Measurements from ENCODE around the gene CPB1. TPM values are rescaled to one million over a fixed set of nuclear protein-coding genes. Genes with fewer than 3 reads are reported as not detected.

The CPB1 gene
- total RNA-seq, 1 donor from 2014 or later: not detected

- Histone ChIP-seq H3K27me3 (ENCODE audit: insufficient read depth, low read length) (no peaks in the 10 kb centered on the region), H3K9ac (ENCODE audit: low read length) (no peak overlapping the region), H3K27ac (ENCODE audit: low read depth, low read length) (no peak overlapping the region), H3K9me3 (ENCODE audit: insufficient read depth, low read depth, low read length) (no peaks in the 10 kb centered on the region), H3K36me3 (ENCODE audit: insufficient read depth, low read length) (no peaks in the 10 kb centered on the region), H2AFZ (ENCODE audit: low read depth, low read length) (no peak overlapping the region), H3K4me3 (ENCODE audit: insufficient read depth, low read depth, low read length) (no peak overlapping the region), H4K20me1 (ENCODE audit: insufficient read depth, low read length) (no peaks in the 10 kb centered on the region), H3K4me2 (ENCODE audit: low read length) (no peak overlapping the region), H3K79me2 (ENCODE audit: insufficient read depth, low read length) (no peaks in the 10 kb centered on the region), H3K4me1 (ENCODE audit: insufficient read depth, low read length) (peaks cover 4% of the 10 kb centered on the region)
- Mint-ChIP-seq H3K27me3 (ENCODE audit: low read depth, unreplicated experiment) (no peaks in the 10 kb centered on the region), H3K4me3 (ENCODE audit: unreplicated experiment) (no peak overlapping the region), H3K4me1 (ENCODE audit: low read depth, unreplicated experiment) (peaks cover 7% of the 10 kb centered on the region), H3K9me3 (ENCODE audit: unreplicated experiment) (no peaks in the 10 kb centered on the region), H3K36me3 (ENCODE audit: low read depth, unreplicated experiment) (no peaks in the 10 kb centered on the region), H3K27ac (ENCODE audit: unreplicated experiment) (no peak overlapping the region)
- no peak for DNase-seq (ENCODE audit: low read depth)
- FAIRE-seq: peak; percentile 20
- peak; percentile 70 for TF ChIP-seq CTCF (IDR thresholded peaks at IDR 0.05; ENCODE audit: insufficient read depth, low read depth, low read length)
- no peak for TF ChIP-seq EZH2 (IDR thresholded peaks at IDR 0.05; ENCODE audit: insufficient read depth, low read length)
These were observed 33.8 kb downstream of the CPB1 start for GRCh38 chr3:148861277-148861869.

GRCh38 chr3:148863297-148863696 lies 35.7 kb downstream of the CPB1 start:
- Mint-ChIP-seq H3K4me3 (ENCODE audit: unreplicated experiment) (no peak overlapping the region), H3K27me3 (ENCODE audit: low read depth, unreplicated experiment) (no peaks in the 10 kb centered on the region), H3K36me3 (ENCODE audit: low read depth, unreplicated experiment) (no peaks in the 10 kb centered on the region), H3K27ac (ENCODE audit: unreplicated experiment) (no peak overlapping the region), H3K4me1 (ENCODE audit: low read depth, unreplicated experiment) (peaks cover 8% of the 10 kb centered on the region), H3K9me3 (ENCODE audit: unreplicated experiment) (no peaks in the 10 kb centered on the region)
- no peaks in the 10 kb centered on the region for H3K79me2 ChIP-seq (ENCODE audit: insufficient read depth, low read length)
- peaks cover 7% of the 10 kb centered on the region for H3K4me1 ChIP-seq (ENCODE audit: insufficient read depth, low read length)
- FAIRE-seq: no peak
- H3K27me3 ChIP-seq (ENCODE audit: insufficient read depth, low read length): no peaks in the 10 kb centered on the region
- no peak overlapping the region for H3K27ac ChIP-seq (ENCODE audit: low read depth, low read length)
- H3K9ac ChIP-seq (ENCODE audit: low read length): no peak overlapping the region
- no peak overlapping the region for H2AFZ ChIP-seq (ENCODE audit: low read depth, low read length)
- DNase-seq (ENCODE audit: low read depth): no peak
- no peak overlapping the region for H3K4me2 ChIP-seq (ENCODE audit: low read length)
- no peak for TF ChIP-seq CTCF (IDR thresholded peaks at IDR 0.05; ENCODE audit: insufficient read depth, low read depth, low read length)
- TF ChIP-seq EZH2 (IDR thresholded peaks at IDR 0.05; ENCODE audit: insufficient read depth, low read length): no peak
- no peaks in the 10 kb centered on the region for H3K36me3 ChIP-seq (ENCODE audit: insufficient read depth, low read length)
- no peaks in the 10 kb centered on the region for H3K9me3 ChIP-seq (ENCODE audit: insufficient read depth, low read depth, low read length)
- H4K20me1 ChIP-seq (ENCODE audit: insufficient read depth, low read length): no peaks in the 10 kb centered on the region
- H3K4me3 ChIP-seq (ENCODE audit: insufficient read depth, low read depth, low read length): no peak overlapping the region

- no peak overlapping the region for H2AFZ ChIP-seq (ENCODE audit: low read depth, low read length)
These were observed 36.2 kb downstream of the CPB1 start for GRCh38 chr3:148863814-148864213.

More at GRCh38 chr3:148863814-148864213, 36.2 kb downstream of the CPB1 start:
- Histone ChIP-seq H3K4me3 (ENCODE audit: insufficient read depth, low read depth, low read length) (no peak overlapping the region), H3K4me1 (ENCODE audit: insufficient read depth, low read length) (peaks cover 7% of the 10 kb centered on the region), H3K36me3 (ENCODE audit: insufficient read depth, low read length) (no peaks in the 10 kb centered on the region), H3K4me2 (ENCODE audit: low read length) (no peak overlapping the region), H3K9ac (ENCODE audit: low read length) (no peak overlapping the region), H3K27ac (ENCODE audit: low read depth, low read length) (no peak overlapping the region), H4K20me1 (ENCODE audit: insufficient read depth, low read length) (no peaks in the 10 kb centered on the region), H3K27me3 (ENCODE audit: insufficient read depth, low read length) (no peaks in the 10 kb centered on the region), H3K9me3 (ENCODE audit: insufficient read depth, low read depth, low read length) (no peaks in the 10 kb centered on the region), H3K79me2 (ENCODE audit: insufficient read depth, low read length) (no peaks in the 10 kb centered on the region)
- no peaks in the 10 kb centered on the region for H3K9me3 Mint-ChIP-seq (ENCODE audit: unreplicated experiment)
- H3K27me3 Mint-ChIP-seq (ENCODE audit: low read depth, unreplicated experiment): no peaks in the 10 kb centered on the region
- TF ChIP-seq EZH2 (IDR thresholded peaks at IDR 0.05; ENCODE audit: insufficient read depth, low read length) (no peak), CTCF (IDR thresholded peaks at IDR 0.05; ENCODE audit: insufficient read depth, low read depth, low read length) (no peak)
- FAIRE-seq (no peak), DNase-seq (ENCODE audit: low read depth) (no peak)
- H3K4me3 Mint-ChIP-seq (ENCODE audit: unreplicated experiment): no peak overlapping the region
- no peaks in the 10 kb centered on the region for H3K36me3 Mint-ChIP-seq (ENCODE audit: low read depth, unreplicated experiment)
- H3K4me1 Mint-ChIP-seq (ENCODE audit: low read depth, unreplicated experiment): peaks cover 8% of the 10 kb centered on the region
- H3K27ac Mint-ChIP-seq (ENCODE audit: unreplicated experiment): no peak overlapping the region
